Upper lobe of left lung (tissue), 6 donors: ENCODE measurements around the gene CMTM8. TPM values are rescaled to one million over a fixed set of nuclear protein-coding genes. Genes with fewer than 3 reads are reported as not detected.

ENCODE experiments used
- ATAC-seq, 2 donors: fragments of 200-7000 bp; cut with Tn5 transposase; one replicate each; pipeline ENCODE4 v1.9.1; 2022; ENCODE audit warnings: mild to moderate bottlenecking in 2 of 2, moderate library complexity in 2 of 2; ENCODE audit not compliant: low FRiP score in 2 of 2
- DNase-seq, 2 donors: peaks; one replicate each; pipeline ENCODE4 v3.0.0-alpha.2; 2019 to 2020
- H3K27ac ChIP-seq, 4 donors: fragments of 200-600 bp; sonication (generic); one replicate each; pipeline ENCODE4 v1.5.1; 2016 to 2019
- H3K27me3 ChIP-seq, 4 donors: fragments of 200-600 bp; sonication (generic); one replicate each; pipeline ENCODE4 v1.5.1; 2017 to 2019
- H3K36me3 ChIP-seq, 4 donors: fragments of 200-600 bp; sonication (generic); one replicate each; pipeline ENCODE4 v1.5.1; 2016 to 2019
- H3K4me1 ChIP-seq, 4 donors: fragments of 200-600 bp; sonication (generic); one replicate each; pipeline ENCODE4 v1.5.1; 2018 to 2019
- H3K4me3 ChIP-seq, 4 donors: fragments of 200-600 bp; sonication (generic); one replicate each; pipeline ENCODE4 v1.5.1; 2017 to 2019; ENCODE audit warnings: mild to moderate bottlenecking in 2 of 4, moderate library complexity in 1 of 4
- H3K9me3 ChIP-seq, 4 donors: fragments of 200-600 bp; sonication (generic); one replicate each; pipeline ENCODE4 v1.5.1; 2018 to 2019
- CTCF ChIP-seq, 6 experiments: fragments of 450-650 bp in 4 of 6; fragments of 200-600 bp in 2 of 6; sonication (generic) in 2 of 6; IDR thresholded peaks; one replicate each; pipeline ENCODE4 v1.5.1; 2016 to 2019; ENCODE audit warnings: antibody characterized with exemption in 6 of 6
- EP300 ChIP-seq, 4 donors: sonication (generic); formaldehyde crosslinking; IDR thresholded peaks; one replicate each; pipeline ENCODE4 v1.5.1; 2017; ENCODE audit warnings: antibody characterized with exemption in 4 of 4, control low read depth in 2 of 4
- POLR2A ChIP-seq, 4 donors: fragments of 450-650 bp; IDR thresholded peaks; one replicate each; pipeline ENCODE4 v1.5.1; 2016 to 2017; ENCODE audit warnings: antibody characterized with exemption in 4 of 4, mild to moderate bottlenecking in 2 of 4
- POLR2AphosphoS5 ChIP-seq, 2 donors: sonication (generic); formaldehyde crosslinking; IDR thresholded peaks; one replicate each; pipeline ENCODE4 v1.5.1; 2017; ENCODE audit warnings: antibody characterized with exemption in 2 of 2
- WGBS, 2 donors: methylation state at CpG; one replicate each; pipeline ENCODE4 v1.1.5; 2017 to 2018; 5-methylcytosine and 5-hydroxymethylcytosine counted together
- total RNA-seq, 6 donors: library from RNA; depleted of rRNA in 4 of 6; stranded (reverse); fragments of >200 nt in 4 of 6; gene quantifications; one replicate each; pipeline versions ENCODE4 v1.1.0 to v1.2.1, GENCODE V29; 2016 to 2021
- donor health status: DM: no; HTN: no; CAD: no; lungs with moderate emphysema.
- donor health status: DM: no; HTN: yes; CAD: no; lungs with severe emphysema.

Gene CMTM8
- total RNA-seq, 6 donors from 2014 or later = 10.5 to 28.9 (median 19.6) TPM

DNA sequence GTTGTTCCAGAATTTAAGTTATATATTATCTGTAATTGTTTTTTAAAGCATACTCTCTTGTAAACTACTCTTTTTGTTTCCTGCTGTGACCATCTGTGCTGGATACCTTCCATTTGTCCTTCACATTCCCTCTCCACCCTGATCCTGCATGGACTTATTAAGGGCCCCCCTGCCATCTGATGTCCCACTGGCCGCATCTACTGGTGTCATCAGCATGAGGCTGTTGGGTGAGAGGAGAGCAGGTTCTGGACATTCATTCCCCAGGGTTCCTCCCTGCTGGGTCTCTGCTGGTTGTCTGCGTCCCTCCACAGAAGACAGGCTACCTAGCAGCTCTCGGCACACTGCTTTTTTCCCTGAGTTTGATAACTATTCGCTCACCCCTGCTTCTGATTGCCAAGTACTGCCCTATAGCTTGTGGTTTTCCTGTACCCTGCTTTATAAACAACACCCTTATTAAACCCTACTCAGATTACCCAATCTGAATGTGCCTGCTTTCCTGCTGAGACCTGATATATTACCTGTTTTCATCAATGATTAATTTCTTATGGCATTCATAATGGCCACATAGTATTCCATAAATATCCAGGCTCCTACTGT is 7.7 kb downstream of the CMTM8 start:
- TF ChIP-seq EP300 (IDR thresholded peaks at IDR 0.05) = no peak
- no peak for TF ChIP-seq CTCF (IDR thresholded peaks at IDR 0.05)
- TF ChIP-seq POLR2AphosphoS5 (IDR thresholded peaks at IDR 0.05) = no peak
- TF ChIP-seq POLR2A (IDR thresholded peaks at IDR 0.05) = no peak
- 60 to 74% methylated on average over 4 of the region's 4 CpGs for WGBS, 2 donors
- DNase-seq = no peak
- Histone ChIP-seq H3K4me3 (no peak overlapping the region), H3K27ac (peak overlapping the region in 3 of 4 donors; percentile 2 to 23 (median 15)), H3K36me3 (no peaks in the 10 kb centered on the region), H3K9me3 (no peaks in the 10 kb centered on the region), H3K27me3 (no peaks in the 10 kb centered on the region), H3K4me1 (peaks cover 0 to 44% (median 9%) of the 10 kb centered on the region in 4 donors)
- ATAC-seq = no peak

GRCh38 chr3:32249184-32249782 is 10.8 kb downstream of the CMTM8 start:
- DNase-seq (no peak), ATAC-seq (peak in 1 of 2 donors; percentile 56)
- no peak for TF ChIP-seq POLR2AphosphoS5 (IDR thresholded peaks at IDR 0.05)
- no peak for TF ChIP-seq POLR2A (IDR thresholded peaks at IDR 0.05)
- TF ChIP-seq EP300 (IDR thresholded peaks at IDR 0.05) = no peak
- no peak for TF ChIP-seq CTCF (IDR thresholded peaks at IDR 0.05)
- Histone ChIP-seq H3K4me3 (no peak overlapping the region), H3K9me3 (peaks cover 0 to 5% (median 0%) of the 10 kb centered on the region in 4 donors), H3K27me3 (no peaks in the 10 kb centered on the region), H3K36me3 (no peaks in the 10 kb centered on the region), H3K4me1 (peaks cover 0 to 29% (median 8%) of the 10 kb centered on the region in 4 donors), H3K27ac (peak overlapping the region in 1 of 4 donors; percentile 30)
- 67 to 73% methylated on average over 4 of the region's 4 CpGs for WGBS, 2 donors

DNA sequence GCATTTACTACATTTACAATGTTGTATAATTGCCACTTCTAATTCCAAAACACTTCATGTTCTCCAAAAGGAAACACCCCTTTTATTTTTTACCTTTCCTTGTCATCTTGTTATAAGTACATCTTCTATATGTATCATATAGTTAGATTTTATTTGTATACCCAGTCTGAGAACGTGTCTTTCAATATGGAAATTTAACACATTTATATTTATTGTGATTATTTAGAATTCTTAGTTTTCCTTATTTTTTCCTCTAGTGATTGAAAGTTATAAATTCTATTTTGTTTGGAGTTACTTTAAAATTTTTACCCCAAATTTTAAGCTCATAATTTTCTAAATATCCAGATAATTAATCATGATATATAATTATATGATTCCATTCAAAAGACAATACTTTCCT is 15.8 kb downstream of the CMTM8 start:
- 82 to 90% methylated on average over 1 of the region's 1 CpG for WGBS, 2 donors
- no peak overlapping the region for H3K4me3 ChIP-seq
- ATAC-seq = no peak

DNA sequence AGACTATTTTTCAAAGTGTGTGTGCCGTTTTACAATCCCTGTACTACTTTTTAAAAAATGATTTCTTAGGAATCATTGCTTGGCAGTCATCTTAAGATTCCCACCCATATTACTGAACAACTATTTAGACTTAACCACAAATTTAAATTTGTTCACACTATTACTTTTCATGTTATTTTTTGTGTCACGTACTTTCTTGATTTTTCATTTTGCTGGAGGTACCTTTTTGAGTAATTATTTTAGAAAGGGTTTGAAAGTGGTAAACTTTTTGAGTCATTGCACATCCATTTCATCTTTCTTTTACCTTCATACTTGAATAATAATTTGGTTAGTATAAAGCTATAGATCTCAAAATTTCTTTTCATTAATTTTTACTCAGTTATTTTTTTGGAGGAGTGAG is 16.9 kb downstream of the CMTM8 start:
- Histone ChIP-seq H3K36me3 (no peaks in the 10 kb centered on the region), H3K4me1 (peaks cover 0 to 13% (median 5%) of the 10 kb centered on the region in 4 donors), H3K9me3 (peaks cover 0 to 5% (median 0%) of the 10 kb centered on the region in 4 donors), H3K4me3 (no peak overlapping the region), H3K27ac (no peak overlapping the region), H3K27me3 (no peaks in the 10 kb centered on the region)
- DNase-seq (no peak), ATAC-seq (no peak)
- no peak for TF ChIP-seq POLR2AphosphoS5 (IDR thresholded peaks at IDR 0.05)
- no peak for TF ChIP-seq POLR2A (IDR thresholded peaks at IDR 0.05)
- no peak for TF ChIP-seq EP300 (IDR thresholded peaks at IDR 0.05)
- no peak for TF ChIP-seq CTCF (IDR thresholded peaks at IDR 0.05)
- 76 to 85% methylated on average over 2 of the region's 2 CpGs for WGBS, 2 donors

More for the DNA sequence above, 15.8 kb downstream of the CMTM8 start:
- TF ChIP-seq POLR2AphosphoS5 (IDR thresholded peaks at IDR 0.05) = no peak
- TF ChIP-seq EP300 (IDR thresholded peaks at IDR 0.05) = no peak
- TF ChIP-seq CTCF (IDR thresholded peaks at IDR 0.05) = no peak
- no peak for TF ChIP-seq POLR2A (IDR thresholded peaks at IDR 0.05)
- Histone ChIP-seq H3K36me3 (no peaks in the 10 kb centered on the region), H3K4me1 (peaks cover 4 to 17% (median 8%) of the 10 kb centered on the region in 4 donors), H3K27me3 (no peaks in the 10 kb centered on the region), H3K9me3 (peaks cover 0 to 5% (median 0%) of the 10 kb centered on the region in 4 donors), H3K27ac (no peak overlapping the region)
- no peak for DNase-seq
